HCT116 (cell line): Measurements from ENCODE around the gene HAO2.

Experiments used
- CBX3 ChIP-seq: IDR thresholded peaks from 2 replicates; pipeline ENCODE4 v1.6.1; 2012; ENCODE audit warnings: low read depth
- CEBPB ChIP-seq: IDR thresholded peaks from 2 replicates; pipeline ENCODE4 v1.6.1; 2012; ENCODE audit warnings: low read depth
- CTCF ChIP-seq, 3 experiments: fragments of 200-600 bp in 1 of 3; sonication (generic) in 1 of 3; IDR thresholded peaks in 2 of 3; conservative IDR thresholded peaks in 1 of 3; 2 replicates each; pipeline ENCODE4 v1.5.1; 2012 to 2017; ENCODE audit warnings: low read depth in 2 of 3, low read length in 2 of 3, antibody characterized with exemption in 1 of 3, borderline replicate concordance in 1 of 3, control low read depth in 1 of 3, mild to moderate bottlenecking in 1 of 3, mixed read lengths in 1 of 3, mixed run types in 1 of 3, moderate library complexity in 1 of 3; ENCODE audit not compliant: insufficient read depth in 1 of 3
- EGR1 ChIP-seq: IDR thresholded peaks from 2 replicates; pipeline ENCODE4 v1.6.1; 2012; ENCODE audit warnings: low read depth
- EZH2 ChIP-seq: fragments of 200-600 bp; sonication (generic); IDR thresholded peaks from 2 replicates; pipeline ENCODE4 v1.6.1; 2017; ENCODE audit warnings: antibody characterized with exemption, mixed run types
- EZH2phosphoT487 ChIP-seq: fragments of 200-600 bp; IDR thresholded peaks from 2 replicates; pipeline ENCODE4 v1.6.1; 2018; ENCODE audit warnings: antibody characterized with exemption, borderline replicate concordance
- MAX ChIP-seq: IDR thresholded peaks from 2 replicates; pipeline ENCODE4 v1.6.1; 2012
- POLR2A ChIP-seq: IDR thresholded peaks from 2 replicates; pipeline ENCODE4 v1.7.0; 2011; ENCODE audit warnings: borderline replicate concordance; ENCODE audit not compliant: insufficient read depth, insufficient read length; ENCODE audit errors: extremely low read depth
- POLR2AphosphoS5 ChIP-seq: IDR thresholded peaks from 2 replicates; pipeline ENCODE4 v1.6.1; 2011; ENCODE audit warnings: mild to moderate bottlenecking, low read depth, low read length, moderate library complexity
- RAD21 ChIP-seq: IDR thresholded peaks from 2 replicates; pipeline ENCODE4 v1.6.1; 2012; ENCODE audit warnings: low read depth, mild to moderate bottlenecking
- SIN3A ChIP-seq: IDR thresholded peaks from 2 replicates; pipeline ENCODE4 v1.6.1; 2012; ENCODE audit warnings: low read depth
- ZFX ChIP-seq: fragments of 450-650 bp; IDR thresholded peaks from 2 replicates; pipeline ENCODE4 v1.6.1; 2017
- ZNF274 ChIP-seq: fragments of 200-500 bp; sonication (Bioruptor generic); IDR thresholded peaks from 2 replicates; pipeline ENCODE4 v1.6.1; 2014; ENCODE audit warnings: mild to moderate bottlenecking, low read depth, low read length, inconsistent platforms
- TF ChIP-seq, protein P1 (sequence below): IDR thresholded peaks from 2 replicates; pipeline ENCODE4 v1.6.1; 2012; ENCODE audit warnings: low read depth

- TF ChIP-seq POLR2A (no peak), EZH2phosphoT487 (no peak), CTCF (IDR thresholded peaks at IDR 0.05 in 2 of 3, conservative IDR thresholded peaks at IDR 0.05 in 1 of 3; ENCODE audit: borderline replicate concordance in 1 of 3, insufficient read depth in 1 of 3, low read depth in 2 of 3, low read length in 2 of 3) (peak; percentile 69 to 95 (median 87)), ZFX (no peak), ZNF274 (no peak), RAD21 (peak; percentile 84), EZH2 (no peak), EGR1 (no peak), MAX (no peak), CEBPB (no peak), SIN3A (no peak), POLR2AphosphoS5 (no peak), CBX3 (no peak)
- TF ChIP-seq, protein P1, sequence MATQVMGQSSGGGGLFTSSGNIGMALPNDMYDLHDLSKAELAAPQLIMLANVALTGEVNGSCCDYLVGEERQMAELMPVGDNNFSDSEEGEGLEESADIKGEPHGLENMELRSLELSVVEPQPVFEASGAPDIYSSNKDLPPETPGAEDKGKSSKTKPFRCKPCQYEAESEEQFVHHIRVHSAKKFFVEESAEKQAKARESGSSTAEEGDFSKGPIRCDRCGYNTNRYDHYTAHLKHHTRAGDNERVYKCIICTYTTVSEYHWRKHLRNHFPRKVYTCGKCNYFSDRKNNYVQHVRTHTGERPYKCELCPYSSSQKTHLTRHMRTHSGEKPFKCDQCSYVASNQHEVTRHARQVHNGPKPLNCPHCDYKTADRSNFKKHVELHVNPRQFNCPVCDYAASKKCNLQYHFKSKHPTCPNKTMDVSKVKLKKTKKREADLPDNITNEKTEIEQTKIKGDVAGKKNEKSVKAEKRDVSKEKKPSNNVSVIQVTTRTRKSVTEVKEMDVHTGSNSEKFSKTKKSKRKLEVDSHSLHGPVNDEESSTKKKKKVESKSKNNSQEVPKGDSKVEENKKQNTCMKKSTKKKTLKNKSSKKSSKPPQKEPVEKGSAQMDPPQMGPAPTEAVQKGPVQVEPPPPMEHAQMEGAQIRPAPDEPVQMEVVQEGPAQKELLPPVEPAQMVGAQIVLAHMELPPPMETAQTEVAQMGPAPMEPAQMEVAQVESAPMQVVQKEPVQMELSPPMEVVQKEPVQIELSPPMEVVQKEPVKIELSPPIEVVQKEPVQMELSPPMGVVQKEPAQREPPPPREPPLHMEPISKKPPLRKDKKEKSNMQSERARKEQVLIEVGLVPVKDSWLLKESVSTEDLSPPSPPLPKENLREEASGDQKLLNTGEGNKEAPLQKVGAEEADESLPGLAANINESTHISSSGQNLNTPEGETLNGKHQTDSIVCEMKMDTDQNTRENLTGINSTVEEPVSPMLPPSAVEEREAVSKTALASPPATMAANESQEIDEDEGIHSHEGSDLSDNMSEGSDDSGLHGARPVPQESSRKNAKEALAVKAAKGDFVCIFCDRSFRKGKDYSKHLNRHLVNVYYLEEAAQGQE = no peak
Observed at GRCh38 chr1:119367432-119368124, 1.0 kb upstream of the HAO2 start.
